Measurements from ENCODE around the gene SYT11.
A peak's percentile ranks its signal among the peaks of the same experiment; 100 is the strongest.

SYT11 gene

GRCh38 chr1:155897746-155898145, 38.4 kb downstream of the SYT11 start:
- no peak for TF ChIP-seq CTCF (IDR thresholded peaks at IDR 0.05; ENCODE audit: low read depth, low read length, missing control alignments)
- DNase-seq (ENCODE audit: extremely low read depth, low read depth) = no peak
- no peak overlapping the region for H3K4me3 ChIP-seq (replicated peaks; ENCODE audit: low read depth, low read length)

- H3K4me3 ChIP-seq (replicated peaks; ENCODE audit: low read depth, low read length) = no peak overlapping the region
- DNase-seq (ENCODE audit: extremely low read depth, low read depth) = no peak
- TF ChIP-seq CTCF (IDR thresholded peaks at IDR 0.05; ENCODE audit: low read depth, low read length, missing control alignments) = no peak
These were observed 39.5 kb downstream of the SYT11 start for GRCh38 chr1:155898888-155899287.

GRCh38 chr1:155899683-155900082, 40.3 kb downstream of the SYT11 start:
- no peak for TF ChIP-seq CTCF (IDR thresholded peaks at IDR 0.05; ENCODE audit: low read depth, low read length, missing control alignments)
- no peak for DNase-seq (ENCODE audit: extremely low read depth, low read depth)
- no peak overlapping the region for H3K4me3 ChIP-seq (replicated peaks; ENCODE audit: low read depth, low read length)

DNA sequence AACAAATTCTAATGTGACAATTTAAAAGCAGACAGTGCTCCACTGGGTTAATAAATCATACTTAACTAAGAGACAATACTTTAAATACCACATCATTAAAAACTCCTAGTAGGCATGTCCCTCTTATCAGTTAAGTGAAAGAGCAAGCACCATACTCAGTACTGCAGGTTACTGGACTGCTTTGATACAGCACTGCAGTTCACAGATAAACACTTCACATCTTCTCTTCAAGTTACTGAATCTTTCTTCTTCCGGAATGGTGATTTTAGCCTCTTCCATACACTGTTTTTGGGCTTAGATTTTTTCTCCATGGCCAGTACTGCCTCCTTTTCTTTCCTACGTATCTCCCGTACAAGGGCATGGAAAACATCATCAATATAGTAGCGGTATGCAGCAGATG, 40.8 kb downstream of the SYT11 start:
- no peak overlapping the region for H3K4me3 ChIP-seq (replicated peaks; ENCODE audit: low read depth, low read length)
- no peak for TF ChIP-seq CTCF (IDR thresholded peaks at IDR 0.05; ENCODE audit: low read depth, low read length, missing control alignments)
- no peak for DNase-seq (ENCODE audit: extremely low read depth, low read depth)

- DNase-seq (ENCODE audit: extremely low read depth, low read depth) = no peak
- no peak for TF ChIP-seq CTCF (IDR thresholded peaks at IDR 0.05; ENCODE audit: low read depth, low read length, missing control alignments)
- H3K4me3 ChIP-seq (replicated peaks; ENCODE audit: low read depth, low read length) = no peak overlapping the region
These were observed 44.9 kb downstream of the SYT11 start for GRCh38 chr1:155904261-155904660.

GRCh38 chr1:155909894-155910293, 50.5 kb downstream of the SYT11 start:
- H3K4me3 ChIP-seq (replicated peaks; ENCODE audit: low read depth, low read length) = peak overlapping the region; percentile 61; the same call in 1 of the 2 replicates
- no peak for DNase-seq (ENCODE audit: extremely low read depth, low read depth)

More at GRCh38 chr1:155909894-155910293, 50.5 kb downstream of the SYT11 start:
- no peak for TF ChIP-seq CTCF (IDR thresholded peaks at IDR 0.05; ENCODE audit: low read depth, low read length, missing control alignments)
